ENCODE data around the gene RAB11FIP2.

- TF ChIP-seq POLR2AphosphoS5 (IDR thresholded peaks at IDR 0.05; ENCODE audit: low read depth, low read length) = no peak
- no peak for TF ChIP-seq FOXJ3 (CRISPR knock-in tag; IDR thresholded peaks at IDR 0.05)
- no peak for TF ChIP-seq CHD2 (IDR thresholded peaks at IDR 0.05; ENCODE audit: low read length, partially characterized antibody)
- no peak for TF ChIP-seq SIN3A (IDR thresholded peaks at IDR 0.05; ENCODE audit: borderline replicate concordance, low read depth, low read length)
- TF ChIP-seq, protein P1, sequence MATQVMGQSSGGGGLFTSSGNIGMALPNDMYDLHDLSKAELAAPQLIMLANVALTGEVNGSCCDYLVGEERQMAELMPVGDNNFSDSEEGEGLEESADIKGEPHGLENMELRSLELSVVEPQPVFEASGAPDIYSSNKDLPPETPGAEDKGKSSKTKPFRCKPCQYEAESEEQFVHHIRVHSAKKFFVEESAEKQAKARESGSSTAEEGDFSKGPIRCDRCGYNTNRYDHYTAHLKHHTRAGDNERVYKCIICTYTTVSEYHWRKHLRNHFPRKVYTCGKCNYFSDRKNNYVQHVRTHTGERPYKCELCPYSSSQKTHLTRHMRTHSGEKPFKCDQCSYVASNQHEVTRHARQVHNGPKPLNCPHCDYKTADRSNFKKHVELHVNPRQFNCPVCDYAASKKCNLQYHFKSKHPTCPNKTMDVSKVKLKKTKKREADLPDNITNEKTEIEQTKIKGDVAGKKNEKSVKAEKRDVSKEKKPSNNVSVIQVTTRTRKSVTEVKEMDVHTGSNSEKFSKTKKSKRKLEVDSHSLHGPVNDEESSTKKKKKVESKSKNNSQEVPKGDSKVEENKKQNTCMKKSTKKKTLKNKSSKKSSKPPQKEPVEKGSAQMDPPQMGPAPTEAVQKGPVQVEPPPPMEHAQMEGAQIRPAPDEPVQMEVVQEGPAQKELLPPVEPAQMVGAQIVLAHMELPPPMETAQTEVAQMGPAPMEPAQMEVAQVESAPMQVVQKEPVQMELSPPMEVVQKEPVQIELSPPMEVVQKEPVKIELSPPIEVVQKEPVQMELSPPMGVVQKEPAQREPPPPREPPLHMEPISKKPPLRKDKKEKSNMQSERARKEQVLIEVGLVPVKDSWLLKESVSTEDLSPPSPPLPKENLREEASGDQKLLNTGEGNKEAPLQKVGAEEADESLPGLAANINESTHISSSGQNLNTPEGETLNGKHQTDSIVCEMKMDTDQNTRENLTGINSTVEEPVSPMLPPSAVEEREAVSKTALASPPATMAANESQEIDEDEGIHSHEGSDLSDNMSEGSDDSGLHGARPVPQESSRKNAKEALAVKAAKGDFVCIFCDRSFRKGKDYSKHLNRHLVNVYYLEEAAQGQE (IDR thresholded peaks at IDR 0.05; ENCODE audit: low read depth, low read length) = no peak
- no peak for TF ChIP-seq CTCF (IDR thresholded peaks at IDR 0.05)
- TF ChIP-seq YY1 (IDR thresholded peaks at IDR 0.05; ENCODE audit: low read depth) = no peak
- TF ChIP-seq EZH2phosphoT487 (IDR thresholded peaks at IDR 0.05; ENCODE audit: borderline replicate concordance, low read depth) = no peak
- TF ChIP-seq TAF1 (IDR thresholded peaks at IDR 0.05; ENCODE audit: borderline replicate concordance, low read depth, low read length) = no peak
- TF ChIP-seq RFX5 (IDR thresholded peaks at IDR 0.05; ENCODE audit: low read length) = no peak
- no peak for TF ChIP-seq NRF1 (IDR thresholded peaks at IDR 0.05; ENCODE audit: low read depth, low read length)
- no peak for TF ChIP-seq RAD21 (IDR thresholded peaks at IDR 0.05; ENCODE audit: low read length)
Measured at GRCh38 chr10:117965984-117966383, 80.8 kb downstream of the RAB11FIP2 start.
